GM18907 (cell line): ENCODE measurements around the gene MACC1.

Source experiments
- ATAC-seq: cut with Tn5 transposase; IDR thresholded peaks from one replicate; pipeline ENCODE4 v1.9.1; 2021; ENCODE audit warnings: mild to moderate bottlenecking, moderate library complexity; ENCODE audit not compliant: unreplicated experiment

Gene MACC1, protein sequence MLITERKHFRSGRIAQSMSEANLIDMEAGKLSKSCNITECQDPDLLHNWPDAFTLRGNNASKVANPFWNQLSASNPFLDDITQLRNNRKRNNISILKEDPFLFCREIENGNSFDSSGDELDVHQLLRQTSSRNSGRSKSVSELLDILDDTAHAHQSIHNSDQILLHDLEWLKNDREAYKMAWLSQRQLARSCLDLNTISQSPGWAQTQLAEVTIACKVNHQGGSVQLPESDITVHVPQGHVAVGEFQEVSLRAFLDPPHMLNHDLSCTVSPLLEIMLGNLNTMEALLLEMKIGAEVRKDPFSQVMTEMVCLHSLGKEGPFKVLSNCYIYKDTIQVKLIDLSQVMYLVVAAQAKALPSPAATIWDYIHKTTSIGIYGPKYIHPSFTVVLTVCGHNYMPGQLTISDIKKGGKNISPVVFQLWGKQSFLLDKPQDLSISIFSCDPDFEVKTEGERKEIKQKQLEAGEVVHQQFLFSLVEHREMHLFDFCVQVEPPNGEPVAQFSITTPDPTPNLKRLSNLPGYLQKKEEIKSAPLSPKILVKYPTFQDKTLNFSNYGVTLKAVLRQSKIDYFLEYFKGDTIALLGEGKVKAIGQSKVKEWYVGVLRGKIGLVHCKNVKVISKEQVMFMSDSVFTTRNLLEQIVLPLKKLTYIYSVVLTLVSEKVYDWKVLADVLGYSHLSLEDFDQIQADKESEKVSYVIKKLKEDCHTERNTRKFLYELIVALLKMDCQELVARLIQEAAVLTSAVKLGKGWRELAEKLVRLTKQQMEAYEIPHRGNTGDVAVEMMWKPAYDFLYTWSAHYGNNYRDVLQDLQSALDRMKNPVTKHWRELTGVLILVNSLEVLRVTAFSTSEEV

DNA sequence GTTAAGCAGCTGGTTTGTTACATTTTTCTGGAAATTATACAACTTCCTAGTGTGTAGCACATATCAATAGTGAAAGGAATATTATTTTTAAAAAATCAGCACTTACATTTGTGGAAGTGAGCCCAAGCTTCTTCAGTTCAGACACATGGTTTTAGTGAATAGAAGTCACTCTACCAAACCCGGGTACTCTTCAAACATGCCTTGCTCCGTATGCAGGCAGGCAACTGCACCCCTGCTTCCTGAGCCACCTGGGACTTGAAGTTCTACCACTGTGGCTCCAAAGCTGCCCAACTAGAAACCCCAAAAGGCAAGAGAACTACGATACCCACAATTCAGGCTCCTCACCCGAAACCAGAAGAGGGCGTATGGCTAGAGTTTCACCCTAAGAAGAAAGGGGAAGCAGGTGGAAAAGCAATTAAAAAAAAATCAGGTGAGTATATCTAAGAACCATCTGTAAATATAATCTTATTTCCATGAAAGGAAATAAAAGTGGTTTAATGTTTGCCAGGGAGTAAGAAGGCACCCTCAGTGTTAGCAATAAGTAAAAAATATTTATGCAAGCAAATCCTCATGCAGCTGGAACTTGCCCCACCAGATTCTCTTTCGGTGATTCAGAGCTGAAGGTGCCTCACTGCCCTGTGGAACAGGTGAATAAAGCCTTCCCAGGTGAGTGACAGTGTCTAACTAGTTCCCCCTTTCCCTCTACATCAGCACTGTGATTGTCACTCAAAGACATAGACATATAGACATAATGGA is at the start of gene MACC1:
MACC1 (minus strand) TSS at position 192 of the 756 bp plus-strand sequence. CDS start 55,522 bp downstream, outside the sequence.
- peak; percentile 58 for ATAC-seq

DNA sequence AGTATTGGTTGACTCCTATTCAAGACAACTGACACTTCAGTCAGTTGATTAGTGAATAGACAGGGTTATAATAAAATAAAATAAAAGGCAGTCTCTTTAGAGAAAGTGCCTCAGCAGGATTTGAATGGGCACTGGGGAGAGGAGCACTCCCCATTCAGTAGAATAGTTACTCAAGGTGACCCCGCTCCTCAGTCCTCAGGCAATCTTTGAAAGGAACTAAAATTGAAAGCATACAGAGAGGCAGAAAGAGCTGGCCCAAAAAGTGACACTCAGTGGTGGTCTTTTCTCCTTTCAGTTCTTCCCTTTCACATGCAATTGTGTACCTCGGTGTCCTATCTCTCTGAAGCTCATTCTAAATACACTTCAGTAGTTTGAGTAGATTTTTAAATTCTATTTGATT is 47.4 kb upstream of the MACC1 start:
- no peak for ATAC-seq

- no peak for ATAC-seq
These were observed 43.0 kb upstream of the MACC1 start for GRCh38 chr7:20260223-20260622.

- no peak for ATAC-seq
These were observed 40.0 kb upstream of the MACC1 start for GRCh38 chr7:20257212-20257611.

DNA sequence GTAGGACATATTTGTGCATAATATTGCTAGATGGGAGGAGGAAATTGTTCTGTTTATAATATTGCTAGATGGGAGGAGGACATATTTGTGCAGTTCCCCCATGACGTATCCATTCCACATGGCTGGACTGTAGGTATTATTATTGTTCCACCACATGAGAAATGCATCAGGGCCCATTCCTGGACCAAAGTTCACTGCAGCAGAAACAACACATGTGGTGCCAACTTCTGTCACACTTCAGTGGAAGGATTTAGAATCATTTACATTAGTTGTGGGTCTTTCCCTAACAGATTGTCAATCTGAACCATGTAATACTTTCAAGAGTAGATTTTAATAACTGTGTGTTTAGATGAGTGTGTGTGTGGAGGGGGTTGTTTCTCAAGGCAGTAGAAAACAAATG is 32.7 kb upstream of the MACC1 start:
- no peak for ATAC-seq

GRCh38 chr7:20249376-20249775 is 32.2 kb upstream of the MACC1 start:
- no peak for ATAC-seq

DNA sequence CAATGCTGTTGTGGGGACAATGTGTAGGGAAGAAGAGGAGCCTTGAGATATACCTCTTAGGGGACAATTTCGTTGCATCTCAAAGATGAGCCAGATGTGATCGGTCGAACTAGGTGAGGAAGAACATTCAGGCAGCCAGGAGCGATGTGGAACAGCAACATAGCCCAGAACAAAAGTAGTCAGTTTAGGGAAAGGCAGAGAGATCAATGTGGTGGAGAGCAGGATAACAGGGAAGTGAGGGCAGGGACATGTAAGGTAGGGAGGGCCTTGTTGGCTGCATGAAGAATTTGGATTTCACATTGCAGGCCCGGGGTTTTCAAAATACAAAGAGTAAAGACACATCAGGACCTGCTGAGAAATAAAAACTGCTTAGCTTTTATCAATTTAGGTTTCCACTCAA is 29.1 kb upstream of the MACC1 start:
- no peak for ATAC-seq

- ATAC-seq, result no peak
These were observed 27.3 kb upstream of the MACC1 start for GRCh38 chr7:20244334-20245120.

DNA sequence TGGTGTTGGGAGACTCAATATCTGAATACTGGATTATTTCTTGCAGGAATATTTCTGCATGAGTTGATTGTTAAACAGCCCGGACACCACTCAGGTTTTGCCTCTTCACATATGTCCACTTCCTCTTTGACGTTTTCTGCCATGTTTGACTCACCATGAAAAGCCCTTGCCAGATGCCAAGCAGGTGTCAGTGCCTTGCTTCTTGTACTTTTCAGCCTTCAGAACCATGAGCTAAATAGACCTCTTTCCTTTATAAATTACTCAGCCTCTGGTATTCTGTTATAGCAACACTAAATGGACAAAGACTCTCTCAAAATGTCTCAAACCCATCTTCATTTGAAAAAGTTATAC is 24.7 kb upstream of the MACC1 start:
- ATAC-seq, result peak; percentile 33

- no peak for ATAC-seq
These were observed 24.2 kb upstream of the MACC1 start for GRCh38 chr7:20241194-20241910.

DNA sequence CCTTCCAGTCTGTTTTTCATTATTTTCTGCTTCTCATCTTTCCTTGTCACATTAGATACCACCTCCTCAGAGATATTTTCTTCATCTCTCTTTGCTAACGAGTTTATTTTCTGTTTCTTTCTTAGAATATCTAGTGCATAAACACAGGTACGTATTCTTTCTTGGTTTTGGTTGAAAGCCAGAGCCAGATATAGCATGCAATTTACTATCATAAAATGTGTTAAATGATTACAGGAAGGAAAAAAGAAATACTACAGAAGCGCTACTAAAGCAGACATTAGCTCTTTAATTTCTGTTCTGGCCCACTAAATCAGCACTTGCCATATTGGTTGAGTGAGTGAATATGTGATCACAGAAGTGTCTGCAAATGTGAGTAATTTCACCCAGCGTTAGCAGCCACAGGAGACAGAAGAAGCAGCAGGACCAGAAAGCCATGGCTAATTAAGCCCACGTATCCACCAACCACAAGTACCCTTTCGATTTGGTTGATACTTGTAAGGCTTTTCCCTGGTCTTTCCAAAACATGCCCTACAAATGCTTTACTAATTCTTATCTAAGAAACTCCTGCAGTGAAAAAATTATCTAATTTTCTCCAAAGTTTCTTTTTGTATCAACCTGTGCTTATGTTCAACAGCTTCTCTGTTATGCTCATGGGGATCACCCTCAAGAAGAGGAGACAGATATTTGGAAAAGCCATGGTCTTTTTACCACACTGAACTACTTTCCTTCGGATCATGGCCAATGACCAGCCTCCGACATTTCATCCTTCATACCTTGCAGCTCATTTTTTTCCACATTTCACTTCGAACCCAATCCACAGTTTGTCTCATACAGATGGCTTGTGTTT is 23.1 kb upstream of the MACC1 start:
- peak; percentile 48 for ATAC-seq

DNA sequence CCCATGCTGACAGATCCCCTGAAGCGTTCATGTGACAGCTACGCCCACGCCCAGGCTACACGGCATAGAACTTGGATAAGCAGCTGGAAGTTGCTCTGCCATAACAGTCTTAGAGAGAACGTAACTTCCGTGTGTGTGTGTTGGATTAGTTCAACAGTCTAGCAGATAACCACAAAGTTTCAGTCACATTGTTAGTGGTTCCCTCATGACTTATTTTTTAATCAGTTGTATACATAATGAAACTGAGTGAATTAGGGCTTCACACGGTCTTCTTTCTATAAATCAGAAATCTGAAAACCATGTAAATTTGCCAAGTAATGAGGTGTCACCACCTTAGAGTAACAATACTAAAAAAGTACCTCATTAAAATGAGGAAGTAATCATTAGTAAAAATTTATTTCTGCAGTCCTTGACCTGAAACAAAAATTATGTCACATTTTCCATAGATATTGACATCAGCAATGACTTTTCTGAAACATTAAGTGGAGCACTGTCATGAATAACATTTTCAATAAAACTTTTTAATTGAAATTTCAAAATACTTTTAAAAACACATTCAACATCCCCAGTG is 21.7 kb upstream of the MACC1 start:
- ATAC-seq, result peak; percentile 87

GRCh38 chr7:20238194-20238753 is 21.1 kb upstream of the MACC1 start:
- ATAC-seq, result no peak

DNA sequence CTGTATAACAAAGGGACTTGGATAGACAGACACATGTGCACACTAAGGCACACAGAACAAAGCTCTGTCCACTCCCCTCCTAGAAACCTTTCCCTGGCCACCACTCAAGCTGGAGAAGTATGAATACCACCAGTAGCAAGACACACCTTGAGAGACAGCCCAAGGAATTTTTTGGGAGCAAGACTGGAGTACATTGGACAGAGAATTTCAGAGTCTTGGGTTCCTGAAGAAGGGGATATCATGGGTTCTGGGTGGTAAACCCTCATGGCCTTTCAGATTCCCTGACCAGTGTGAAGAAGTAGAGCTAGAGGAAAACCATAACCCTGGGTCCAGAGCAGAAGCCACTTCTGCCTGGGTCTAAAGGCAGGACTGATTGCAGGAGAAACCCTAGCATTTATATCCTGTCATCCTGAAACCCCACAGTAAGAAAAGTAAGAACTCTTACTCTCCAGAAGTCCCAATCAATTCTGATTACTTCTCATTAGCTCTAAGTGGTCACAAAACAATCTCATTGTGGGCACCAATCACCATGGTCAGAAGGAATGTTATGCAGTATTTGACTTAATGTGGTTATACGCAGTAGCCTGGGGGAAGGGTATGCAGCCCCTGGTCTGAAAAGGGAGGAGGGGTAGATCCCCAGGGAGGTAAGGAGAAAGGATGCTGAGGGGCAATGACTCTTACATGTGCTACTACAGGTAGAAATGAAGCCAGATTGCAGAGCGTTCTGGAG is 20.4 kb upstream of the MACC1 start:
- no peak for ATAC-seq

GRCh38 chr7:20236790-20237189 is 19.6 kb upstream of the MACC1 start:
- ATAC-seq, result no peak

DNA sequence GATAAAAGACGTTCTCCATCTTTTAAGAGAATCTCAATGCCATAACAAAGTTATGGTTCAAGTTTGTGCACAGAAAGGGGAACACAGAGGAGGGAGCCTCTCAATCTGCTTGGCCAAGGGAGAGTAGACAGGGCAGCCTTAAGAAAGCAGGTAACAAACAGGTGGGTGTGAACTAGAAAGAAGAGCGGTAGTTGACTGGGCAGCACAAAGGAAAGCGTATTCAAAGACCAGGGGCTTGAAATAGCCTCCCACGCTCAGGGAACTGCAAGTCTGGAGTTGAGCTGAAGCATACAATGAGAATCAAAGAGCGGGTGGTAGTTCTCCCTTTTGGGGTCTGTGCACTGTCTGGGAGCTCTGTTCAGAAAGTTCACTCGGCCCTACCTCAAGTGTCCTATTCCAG is 18.9 kb upstream of the MACC1 start:
- no peak for ATAC-seq

DNA sequence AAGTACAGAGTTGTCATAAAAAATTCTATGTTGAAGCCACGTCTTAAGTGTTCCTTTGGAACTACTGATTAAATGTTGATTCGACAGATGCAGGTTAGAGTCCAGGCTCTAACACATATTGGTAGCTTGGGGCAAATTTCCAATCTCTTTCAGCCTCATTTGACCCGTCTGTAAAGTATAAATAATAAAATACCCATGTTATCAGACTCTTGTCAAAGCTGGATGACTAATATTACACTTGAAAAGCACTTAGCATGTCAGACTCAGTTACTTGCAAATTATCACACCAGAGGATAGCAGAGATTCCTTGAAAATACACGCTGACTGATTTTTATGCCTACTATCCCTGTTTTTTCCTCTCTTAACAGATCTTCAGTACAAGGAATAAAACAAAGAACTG is 18.1 kb upstream of the MACC1 start:
- ATAC-seq, result no peak

- ATAC-seq, result peak; percentile 48
These were observed 16.2 kb upstream of the MACC1 start for GRCh38 chr7:20233362-20233761.
